GM21390 (cell line): ENCODE data around the gene GATB.

Experiments used
- ATAC-seq: cut with Tn5 transposase; IDR thresholded peaks from one replicate; pipeline ENCODE4 v1.9.1; 2021; ENCODE audit not compliant: unreplicated experiment

GATB gene

DNA sequence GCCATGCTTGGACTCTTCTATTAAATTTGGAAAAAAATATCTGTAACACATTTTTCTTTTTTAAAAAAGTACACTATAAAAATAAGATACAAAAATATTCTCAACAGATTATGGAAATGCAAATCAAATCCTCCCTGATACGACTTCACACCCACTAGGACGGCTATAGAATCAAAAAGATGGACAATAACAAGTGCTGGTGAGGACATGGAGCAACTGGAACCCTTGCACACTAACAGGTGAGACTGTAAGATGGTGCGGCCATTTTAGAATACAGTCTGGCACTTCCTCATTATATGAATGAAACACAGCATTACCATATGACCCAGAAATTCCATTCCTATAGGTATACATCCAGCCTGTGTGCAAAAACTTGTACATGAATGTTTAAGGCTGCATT lies 83.6 kb downstream of the GATB start:
- ATAC-seq: no peak

DNA sequence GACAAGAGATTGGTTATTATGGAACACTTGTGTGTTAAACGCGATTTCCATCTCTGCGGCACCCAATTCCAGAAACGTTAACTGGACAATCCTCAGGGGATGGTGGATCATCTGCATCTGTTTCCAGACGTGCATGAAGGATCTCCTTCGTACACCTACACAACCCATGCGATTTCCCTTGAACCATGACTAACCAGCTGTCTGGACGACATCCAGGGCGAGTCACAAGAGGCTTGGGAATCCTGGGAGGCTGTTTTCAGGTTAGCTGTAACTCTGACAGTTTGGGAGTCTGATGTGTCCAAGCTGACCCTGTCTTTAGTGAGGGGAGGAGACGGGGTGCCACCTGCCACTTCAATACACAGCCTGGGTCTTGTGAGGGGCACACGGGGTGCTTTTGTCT lies 84.5 kb downstream of the GATB start:
- no peak for ATAC-seq

DNA sequence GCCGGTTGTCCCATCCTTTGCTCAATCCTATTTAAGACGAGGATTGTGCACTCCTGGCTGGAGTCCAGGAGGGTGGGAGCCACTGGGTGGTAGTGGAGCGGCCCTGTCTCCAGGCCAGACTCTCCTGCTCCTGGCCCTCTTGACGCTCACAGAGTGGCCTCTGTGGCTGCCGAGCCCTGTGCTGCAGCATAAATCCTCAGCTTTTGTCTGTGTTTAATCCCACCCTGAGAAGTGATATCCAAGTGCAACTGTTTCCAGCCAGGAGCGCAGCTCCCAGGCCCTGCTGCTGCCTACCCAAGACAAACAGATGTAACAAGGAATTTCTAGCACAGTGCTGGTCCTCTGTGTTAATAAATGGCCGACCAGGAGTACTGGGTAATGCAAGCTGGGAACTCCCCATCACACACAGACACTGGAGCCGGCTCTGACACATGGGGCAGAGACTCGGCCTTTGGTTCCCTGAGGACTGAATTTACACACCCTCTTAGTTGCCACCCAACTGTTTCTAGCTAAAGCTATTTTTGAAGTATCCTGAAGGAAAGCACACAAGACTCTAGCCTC lies 85.3 kb downstream of the GATB start:
- no peak for ATAC-seq

DNA sequence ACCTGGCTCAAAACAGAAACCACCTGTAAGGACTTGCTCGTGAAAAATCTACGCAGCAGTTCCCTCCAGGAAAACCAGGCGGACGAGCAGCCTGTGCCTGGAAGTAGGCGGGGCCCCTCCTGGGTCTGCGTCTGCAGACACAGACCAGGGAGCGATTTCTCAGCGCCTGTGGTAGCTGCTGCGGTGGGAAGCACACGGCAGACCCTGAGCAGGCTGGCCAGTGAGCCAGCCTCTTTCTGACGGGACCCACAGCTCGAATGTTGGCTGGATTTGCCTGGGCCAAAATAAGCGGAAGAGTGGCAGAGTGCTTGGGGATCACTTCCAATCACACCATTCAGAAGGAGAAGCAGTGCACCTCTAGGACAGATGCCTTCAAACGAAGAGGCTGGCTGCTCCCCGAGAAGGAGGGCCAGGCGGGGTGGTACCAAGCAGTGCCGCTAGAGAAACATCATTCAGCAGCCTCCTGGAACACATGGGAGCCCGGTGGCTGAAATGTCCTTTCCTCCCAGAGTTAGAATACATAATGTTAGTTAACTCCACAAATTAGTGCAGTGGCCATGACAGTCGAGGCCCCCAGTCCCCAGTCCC lies 85.9 kb downstream of the GATB start:
- ATAC-seq: no peak

DNA sequence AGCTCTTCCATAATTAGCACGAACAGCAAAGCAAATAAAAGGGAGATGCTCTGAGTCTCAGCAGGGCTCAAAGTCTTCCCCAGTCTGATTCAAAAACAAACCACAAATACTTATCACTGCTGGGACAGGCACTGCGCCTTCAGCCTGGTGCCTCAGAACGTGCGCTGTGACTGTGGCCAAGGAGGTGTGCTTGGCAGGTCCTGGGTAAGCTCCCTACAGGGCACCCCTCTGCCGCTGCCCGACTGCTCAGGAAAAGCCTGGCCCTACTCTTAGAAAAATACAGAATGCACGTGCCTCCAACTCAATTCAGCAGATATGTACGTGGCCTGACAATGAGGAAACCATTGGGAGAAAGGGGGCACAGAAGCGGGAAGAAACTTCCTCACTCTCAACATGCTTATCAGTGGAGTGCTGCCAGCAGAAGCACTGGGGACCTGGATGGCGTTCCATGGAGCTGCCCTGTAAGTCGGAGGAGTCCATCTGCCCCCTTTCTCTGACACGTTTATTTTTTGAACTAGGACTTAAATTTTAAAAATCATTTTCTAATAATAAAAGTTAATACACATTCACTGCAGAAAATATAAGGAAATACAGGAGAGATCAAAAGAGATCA lies 86.8 kb downstream of the GATB start:
- ATAC-seq: no peak

DNA sequence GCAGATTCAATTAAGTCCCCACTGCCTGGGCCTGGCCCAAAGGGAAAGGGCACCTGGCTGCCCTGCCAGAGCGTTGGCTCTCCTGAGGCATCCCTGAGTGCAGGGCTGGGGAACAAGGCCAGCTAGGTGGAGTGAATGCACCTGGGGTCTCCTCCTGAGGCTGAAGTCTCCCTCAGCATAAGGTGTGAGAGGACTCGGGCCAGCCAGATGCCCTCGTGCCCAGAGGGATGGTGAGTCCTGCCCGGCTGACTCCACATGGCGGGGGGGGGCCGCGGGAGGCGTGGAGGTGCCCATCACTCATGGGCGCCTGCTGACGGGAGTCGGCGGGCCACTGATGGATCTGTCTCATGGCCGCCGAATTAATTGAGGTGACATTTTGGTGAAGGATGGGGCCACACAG lies 87.8 kb downstream of the GATB start:
- ATAC-seq: no peak

DNA sequence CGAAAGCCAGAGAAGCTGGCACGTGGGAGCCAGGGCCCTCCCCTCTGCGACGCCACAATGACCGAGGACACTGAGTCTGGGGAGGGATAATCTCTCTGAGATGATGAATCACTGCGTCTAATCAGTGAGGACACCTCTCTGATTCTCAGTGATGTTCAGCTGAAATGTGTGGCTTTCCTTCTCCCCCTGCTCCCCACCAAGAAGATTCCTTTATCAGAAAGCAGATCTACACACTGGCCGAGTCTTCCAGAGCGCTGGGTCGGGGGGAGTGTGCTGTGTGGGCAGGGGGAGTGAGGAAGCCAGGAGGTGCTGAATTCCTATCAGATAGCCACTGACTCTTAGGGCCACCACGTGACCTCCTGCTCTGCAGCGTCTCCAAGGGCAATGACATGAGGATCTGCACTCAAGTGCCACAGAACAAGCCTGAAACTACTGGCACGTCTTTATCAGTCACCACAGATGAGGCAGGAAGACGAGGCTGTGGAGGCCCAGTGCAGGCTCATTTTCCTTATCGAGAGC lies 89.2 kb downstream of the GATB start:
- no peak for ATAC-seq

DNA sequence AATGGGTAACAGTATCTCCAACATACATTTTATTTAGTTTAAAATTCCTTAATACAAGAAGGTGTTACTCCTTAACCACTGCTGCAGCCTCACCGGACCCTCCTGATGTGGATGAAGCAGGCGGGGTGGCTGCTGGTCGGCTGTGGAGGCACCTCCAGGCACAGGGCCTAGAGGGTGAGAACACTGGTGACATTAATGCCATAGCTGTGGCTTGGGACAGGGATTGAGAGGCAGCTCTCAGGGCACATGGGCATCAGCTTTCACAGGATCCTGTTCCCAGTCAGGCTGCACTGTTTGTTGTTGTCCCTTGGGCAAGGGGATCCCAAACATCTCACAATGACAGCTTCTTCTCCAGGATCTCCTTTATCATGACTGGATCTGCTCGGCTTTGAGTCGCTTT lies 90.0 kb downstream of the GATB start:
- no peak for ATAC-seq

DNA sequence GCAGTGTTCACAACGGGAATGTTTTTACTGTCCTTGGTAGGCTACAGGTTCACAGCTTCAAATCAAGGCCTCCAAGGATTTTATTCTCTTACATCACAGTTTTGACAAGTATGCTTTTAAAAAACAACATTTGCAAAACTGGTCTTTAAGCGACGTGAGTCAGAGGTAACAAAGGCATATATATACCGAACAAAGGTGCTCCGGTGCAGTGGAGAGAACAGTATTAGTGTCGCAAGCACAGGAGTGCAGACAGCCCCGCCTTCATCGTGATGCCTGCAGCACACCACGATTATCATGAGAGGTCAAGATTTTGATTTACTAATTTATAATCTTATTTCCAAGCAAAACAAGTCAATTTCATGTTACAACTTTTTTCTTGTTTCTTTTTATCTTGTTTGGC lies 90.8 kb downstream of the GATB start:
- ATAC-seq: no peak

DNA sequence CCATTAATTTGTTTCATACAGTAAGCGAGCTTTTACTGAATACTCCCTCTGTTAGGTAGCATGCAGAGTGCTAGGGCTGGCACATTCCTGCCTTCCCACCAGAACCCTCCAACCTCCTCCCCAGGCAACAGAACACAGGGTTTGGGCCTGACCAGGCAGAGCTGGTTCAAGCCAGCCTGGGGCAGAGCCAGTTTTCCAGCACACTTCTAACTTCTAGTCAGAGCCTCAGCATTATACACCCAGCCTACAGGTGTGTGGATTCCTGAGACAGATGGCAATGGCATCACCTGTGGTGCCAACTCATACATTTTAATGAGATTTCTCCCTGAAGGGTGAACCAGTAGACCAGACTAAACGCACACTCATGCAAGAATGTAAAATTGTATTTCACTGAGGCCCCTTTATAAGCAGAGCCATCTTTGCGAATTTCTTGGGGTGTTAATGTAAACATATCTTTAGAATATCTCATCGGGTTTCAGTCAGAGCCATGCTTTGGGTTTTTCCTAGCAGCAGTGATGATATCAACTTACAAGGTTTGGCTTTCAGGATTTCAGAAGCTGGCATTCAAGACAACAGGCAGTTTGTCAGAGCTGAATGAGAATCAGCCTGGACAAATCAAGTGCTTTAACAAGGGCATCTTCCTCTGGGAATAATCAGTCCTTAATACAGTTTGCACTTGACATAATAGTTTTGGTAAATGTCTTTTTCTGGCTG lies 92.0 kb downstream of the GATB start:
- no peak for ATAC-seq

DNA sequence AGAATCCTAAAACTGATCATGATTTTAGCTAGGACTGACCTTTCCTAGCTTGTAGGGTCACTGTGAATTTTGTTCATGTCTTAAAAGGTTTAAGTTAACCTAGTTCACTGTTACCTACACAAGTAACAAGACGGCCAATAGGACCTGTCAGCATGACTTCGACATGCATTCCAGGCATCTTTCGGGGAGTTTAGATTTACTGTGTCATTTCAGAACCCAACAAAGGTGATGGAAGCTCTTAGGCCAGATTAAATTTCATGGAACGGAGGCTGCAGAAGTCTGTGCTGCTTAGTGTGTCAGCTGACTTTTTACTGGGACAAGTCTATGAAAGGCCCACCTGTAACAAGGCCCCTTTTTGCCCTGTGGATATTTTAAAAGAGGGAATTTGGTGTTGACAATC lies 93.1 kb downstream of the GATB start:
- ATAC-seq: no peak

DNA sequence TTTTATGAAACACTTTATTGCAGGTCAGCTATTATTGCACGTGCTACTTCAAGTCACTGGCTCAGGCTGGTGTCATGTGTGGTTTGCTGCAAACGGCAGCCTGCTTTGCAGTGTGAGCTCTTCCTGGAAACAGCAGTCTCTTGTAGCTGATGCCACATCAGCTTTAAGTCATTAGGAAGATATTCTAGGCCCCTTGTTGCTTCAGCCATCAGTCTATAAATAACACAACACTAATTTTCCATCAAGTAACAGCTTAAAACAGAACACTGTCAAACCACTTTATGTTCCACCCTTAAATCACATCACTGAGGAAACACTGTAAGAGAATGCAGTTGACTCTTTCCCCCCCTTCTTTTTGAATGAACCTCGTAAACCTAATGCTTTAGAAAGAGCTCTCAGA lies 93.8 kb downstream of the GATB start:
- ATAC-seq: no peak

DNA sequence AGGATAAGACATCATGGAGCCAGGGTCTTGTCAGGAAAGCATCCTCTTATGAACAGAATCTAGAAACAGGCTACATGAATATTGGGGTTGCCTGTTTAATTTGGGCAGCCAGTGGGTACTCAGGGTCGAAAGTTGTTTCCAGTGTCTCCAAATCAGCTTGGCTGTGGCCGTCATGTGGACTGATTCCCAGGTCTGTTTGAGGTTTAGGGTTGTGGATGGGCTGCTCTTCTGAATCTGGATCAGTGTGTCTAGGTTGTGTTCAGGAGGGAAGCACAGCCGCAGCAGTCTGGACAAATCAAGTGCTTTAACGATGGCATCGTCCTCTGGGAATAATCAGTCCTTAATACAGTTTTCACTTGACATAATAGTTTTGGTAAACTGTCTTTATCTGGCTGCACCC lies 94.3 kb downstream of the GATB start:
- no peak for ATAC-seq

DNA sequence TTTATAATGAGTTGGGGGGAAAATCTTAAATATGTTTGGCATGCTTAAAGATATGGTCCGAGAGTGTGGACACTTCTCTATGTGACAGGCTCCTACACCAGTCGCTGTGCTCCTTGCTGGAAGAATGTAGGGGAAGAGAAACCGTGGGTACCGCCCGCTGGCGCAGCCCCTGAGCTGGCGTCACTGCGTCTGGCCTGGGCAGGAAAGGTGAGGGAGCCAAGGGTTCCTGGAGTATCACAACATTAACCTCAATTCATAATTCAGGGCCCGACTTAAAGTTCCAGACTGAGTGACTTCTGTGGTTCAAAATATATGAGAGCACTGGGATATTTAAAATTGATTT lies 95.1 kb downstream of the GATB start:
- no peak for ATAC-seq

DNA sequence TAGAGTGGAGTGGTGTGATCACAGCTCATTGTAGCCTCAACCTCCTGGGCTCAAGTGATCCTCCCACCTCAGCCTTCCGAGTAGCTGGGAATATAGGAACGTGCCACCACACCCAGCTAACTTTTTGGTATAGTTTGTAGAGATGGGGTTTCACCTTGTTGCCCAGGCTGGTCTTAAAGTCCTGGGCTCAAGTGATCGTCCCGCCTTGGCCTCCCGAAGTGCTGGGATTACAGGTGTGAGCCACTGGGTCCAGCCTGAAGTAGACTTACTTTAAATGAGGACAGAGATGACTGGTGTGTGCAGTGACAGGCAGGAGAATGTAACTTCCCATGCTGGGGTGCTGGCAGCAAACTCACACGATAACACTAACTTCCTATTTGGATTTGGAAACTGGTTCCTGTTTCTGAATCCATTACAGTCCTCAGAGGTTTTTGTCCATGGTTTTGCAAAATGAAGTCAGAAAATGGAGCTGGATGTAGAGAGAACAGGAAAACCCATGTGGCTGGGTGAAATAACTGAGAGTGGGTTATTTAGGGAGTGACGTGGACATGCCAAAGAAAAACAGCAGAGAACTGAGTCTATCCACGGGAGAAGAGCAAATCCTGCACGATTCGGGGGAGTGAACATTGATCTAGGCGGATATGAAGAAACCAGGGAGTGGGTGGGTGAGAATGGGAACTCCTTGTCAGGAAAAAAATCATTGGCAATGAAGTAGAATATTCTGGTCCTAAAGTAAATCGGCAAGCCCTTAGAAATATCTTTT lies 95.6 kb downstream of the GATB start:
- ATAC-seq: no peak

DNA sequence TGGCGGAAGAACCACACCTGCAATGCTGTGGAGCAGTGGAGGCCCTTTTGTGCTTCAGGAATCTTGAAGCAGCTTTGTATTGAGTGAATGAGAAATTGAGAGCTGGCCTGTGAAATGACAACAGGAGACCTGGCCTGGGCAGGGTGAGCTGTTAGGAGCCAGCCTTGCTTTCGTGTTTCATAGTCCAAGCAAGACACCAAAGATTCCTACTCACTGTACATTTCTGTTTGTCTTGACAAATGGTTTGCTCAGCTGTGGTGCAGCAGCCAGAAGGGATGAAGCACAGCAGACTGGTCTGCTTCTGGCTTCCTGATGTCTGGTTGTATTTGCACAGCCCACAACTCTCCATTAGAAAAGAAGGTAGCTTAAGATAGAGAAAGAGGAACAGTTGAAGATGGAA lies 96.5 kb downstream of the GATB start:
- no peak for ATAC-seq

DNA sequence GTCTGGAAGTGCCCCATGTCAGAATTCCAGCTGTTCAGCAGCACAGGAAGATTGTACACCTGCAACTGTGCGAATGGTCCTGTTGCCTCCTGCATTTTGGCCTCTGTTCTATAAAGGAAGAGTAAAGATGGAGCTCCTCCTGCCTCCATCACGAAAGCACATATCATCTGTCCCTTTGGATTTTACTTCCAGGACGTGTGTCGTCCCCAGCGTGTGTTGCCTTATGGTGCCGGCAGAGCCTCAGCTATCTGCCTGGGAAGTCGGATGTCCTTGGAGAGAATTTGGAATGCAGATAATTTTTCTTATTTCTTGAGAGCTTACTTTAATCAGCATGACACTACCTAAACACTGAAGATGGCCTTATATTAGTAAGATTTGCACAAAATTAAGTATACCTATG lies 97.7 kb downstream of the GATB start:
- ATAC-seq: no peak

DNA sequence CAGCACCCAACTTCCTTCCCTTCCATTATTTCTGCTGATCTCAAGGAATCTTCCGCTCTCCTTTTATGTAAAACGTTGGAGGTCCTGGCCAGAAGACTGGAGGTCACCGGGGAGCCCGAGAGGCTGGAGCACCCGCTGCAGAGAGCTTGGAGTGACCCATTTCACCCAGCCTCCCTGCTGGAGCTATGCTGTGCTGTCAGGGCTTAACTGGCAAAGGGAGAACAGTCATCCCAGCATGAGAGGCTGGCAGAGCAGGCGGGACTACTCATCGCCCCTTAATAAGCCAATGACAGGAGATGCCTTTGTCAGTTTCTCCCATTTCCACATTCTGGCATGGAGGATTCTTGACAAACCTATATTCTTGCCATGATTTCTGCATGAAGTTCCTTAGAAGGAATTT lies 98.9 kb downstream of the GATB start:
- ATAC-seq: no peak

DNA sequence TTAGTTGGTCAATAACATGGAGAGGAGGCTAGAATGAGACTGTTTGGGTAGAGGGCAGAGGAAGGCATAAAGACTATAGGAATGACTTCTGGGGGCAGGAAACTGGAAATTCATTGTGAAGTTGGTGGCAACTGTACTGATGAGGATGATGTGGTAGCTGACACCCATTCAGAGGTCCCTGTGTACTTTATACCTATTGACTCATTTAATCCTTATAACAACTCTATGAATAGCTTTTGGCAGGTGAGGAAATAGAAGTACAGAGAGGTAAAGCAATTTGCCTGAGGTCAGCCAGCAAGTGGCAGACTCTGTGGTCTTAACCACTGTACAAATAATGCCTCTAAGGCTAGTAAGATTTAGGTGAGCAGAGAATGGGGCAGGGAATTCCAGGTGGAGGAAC lies 100.1 kb downstream of the GATB start:
- no peak for ATAC-seq

DNA sequence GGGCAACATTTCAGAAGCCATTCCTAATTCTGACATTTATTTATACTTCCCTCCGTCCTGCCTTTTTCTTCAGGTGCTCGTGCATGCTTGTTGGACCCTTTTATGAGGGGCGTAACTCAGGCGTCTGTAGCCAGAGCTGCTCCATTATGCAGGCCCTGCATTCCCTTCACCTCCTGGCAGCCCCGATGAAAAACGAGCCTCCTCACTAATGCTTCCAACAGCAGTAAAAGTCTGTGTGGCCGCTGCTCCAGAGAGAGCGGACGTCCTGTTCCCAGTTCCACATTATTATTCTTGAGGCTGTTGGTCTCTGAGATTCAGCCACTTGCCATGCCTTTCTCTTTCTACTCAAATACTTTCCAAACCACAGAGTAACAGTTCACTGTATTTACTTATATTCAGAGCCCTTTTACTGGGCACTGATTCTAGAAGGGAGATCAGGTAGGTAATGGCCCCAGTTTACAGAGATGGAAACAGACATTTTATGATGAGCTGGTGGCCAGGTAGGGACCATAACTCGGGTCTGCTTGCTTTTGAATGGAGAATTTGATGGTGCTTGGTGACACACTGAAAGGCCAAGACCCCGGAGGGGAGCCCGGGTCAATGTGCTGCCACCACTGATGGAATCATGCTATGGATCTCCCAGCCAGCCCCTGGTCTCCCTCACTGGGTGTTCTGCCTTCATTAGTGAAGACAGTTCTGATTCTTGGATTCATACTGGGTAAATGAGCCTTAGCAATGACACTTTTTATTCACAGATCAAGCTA lies 101.0 kb downstream of the GATB start:
- ATAC-seq: no peak
